GM19397 (cell line): Measurements from ENCODE around the gene SLC39A11.
"Not testable (repeated sequence)": the region's sequence is repeated elsewhere in the genome, so short reads cannot be mapped to it uniquely, and the experiment has no call there.

ENCODE experiments used
- ATAC-seq: cut with Tn5 transposase; IDR thresholded peaks from one replicate; pipeline ENCODE4 v1.9.1; 2021; ENCODE audit warnings: mild to moderate bottlenecking, moderate library complexity; ENCODE audit not compliant: unreplicated experiment

The SLC39A11 gene

DNA sequence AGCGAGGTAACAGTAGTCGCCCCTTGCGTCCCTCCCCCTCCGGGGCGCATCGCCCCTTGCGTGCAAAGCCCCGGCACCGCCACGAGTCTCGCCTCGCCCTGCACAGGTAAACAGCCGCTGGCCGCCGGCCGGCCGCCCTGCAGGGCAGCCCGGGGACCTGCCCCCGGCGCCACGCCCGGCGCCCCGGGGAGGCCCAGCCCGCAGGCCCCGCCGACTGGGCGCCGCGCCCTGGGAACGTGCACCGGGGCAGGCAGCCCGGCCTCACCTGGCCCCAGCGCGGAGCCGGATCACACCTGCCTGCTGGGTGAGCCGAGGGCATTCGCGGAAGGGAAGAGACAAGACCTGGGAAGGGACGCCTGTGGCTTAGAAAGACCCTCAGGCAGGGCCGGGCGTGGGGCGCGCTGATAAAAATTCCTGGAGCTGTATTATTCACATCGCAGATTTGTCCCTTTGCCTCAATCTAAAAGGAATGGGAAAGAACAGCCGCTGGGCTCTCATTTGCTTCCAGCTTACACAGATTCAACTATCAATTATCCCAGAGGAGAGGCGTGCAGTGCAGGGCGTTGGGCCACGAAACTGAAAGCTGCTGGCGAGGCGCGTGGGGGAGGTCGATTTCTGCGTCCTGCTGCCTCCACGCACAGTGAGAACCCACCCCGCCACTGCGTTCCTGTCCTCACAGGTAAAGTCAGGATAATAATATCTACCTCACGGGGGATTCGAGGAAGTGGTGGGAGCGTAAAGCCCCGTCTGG lies 451.9 kb downstream of the SLC39A11 start:
- ATAC-seq = no peak

DNA sequence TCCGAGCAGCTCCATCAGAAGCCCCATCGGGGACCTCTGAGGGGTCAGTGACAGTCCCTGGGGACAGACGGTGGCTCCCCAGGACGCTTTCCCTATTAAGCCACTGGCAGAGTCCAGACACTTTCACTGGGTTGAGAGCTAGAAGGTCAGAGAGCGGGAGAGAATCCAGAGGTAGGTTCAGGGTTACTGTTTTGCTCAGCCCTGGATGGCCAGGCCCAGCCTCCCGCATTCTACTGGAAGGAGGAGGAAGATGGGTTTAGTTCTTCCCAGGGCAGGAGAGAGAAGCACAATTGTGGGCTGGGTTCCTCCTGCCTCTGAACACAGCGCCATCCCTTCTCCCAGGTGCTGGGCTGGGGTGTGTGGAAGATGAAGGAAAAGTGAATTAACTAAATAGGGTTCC lies 452.8 kb downstream of the SLC39A11 start:
- ATAC-seq = no peak

DNA sequence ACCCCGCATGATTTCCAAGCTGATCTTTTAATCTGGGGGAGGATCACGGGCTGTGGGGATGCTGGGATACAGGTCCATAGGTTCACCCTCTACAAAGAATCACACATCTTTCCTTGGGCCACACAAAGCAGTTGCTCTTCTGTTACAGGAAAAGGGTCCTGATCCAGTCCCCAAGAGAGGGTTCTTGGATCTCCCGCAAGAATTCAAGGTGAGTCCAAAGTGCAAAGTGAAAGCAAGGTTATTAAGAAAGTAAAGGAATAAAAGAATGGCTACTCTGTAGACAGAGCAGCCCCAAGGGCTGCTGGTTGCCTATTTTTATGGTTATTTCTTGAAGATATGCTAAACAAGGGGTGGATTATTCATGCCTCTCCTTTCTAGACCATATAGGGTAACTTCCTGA lies 453.6 kb downstream of the SLC39A11 start:
- ATAC-seq = not testable (repeated sequence)

DNA sequence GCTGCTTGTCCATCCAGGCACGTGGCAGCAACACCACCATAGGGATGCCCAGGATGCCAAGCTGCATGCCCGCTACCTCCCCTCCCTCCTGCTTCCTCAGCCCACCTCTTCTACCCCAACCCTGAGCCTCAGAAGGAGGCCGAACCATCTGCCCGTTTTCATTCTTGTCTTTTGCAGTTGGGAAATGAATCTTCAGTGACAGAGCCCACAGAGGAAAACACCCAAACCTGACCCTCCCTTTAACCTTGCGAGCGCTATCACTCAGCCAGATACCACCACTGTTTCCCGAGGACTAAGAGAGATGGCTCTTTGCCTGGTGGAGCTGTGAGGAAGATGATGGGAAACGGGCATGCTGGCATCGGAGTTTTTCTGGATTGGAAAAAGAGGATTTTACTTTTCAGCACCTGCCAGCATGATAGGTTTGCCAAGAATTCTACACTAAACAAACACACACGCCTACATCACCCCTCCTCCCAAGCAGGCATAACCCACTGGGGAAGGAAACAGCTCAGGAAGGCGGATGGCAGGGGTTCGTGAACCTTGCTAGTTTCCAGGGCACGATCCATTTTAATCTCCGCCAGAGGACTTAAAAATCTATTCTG lies 457.4 kb downstream of the SLC39A11 start:
- ATAC-seq = no peak

DNA sequence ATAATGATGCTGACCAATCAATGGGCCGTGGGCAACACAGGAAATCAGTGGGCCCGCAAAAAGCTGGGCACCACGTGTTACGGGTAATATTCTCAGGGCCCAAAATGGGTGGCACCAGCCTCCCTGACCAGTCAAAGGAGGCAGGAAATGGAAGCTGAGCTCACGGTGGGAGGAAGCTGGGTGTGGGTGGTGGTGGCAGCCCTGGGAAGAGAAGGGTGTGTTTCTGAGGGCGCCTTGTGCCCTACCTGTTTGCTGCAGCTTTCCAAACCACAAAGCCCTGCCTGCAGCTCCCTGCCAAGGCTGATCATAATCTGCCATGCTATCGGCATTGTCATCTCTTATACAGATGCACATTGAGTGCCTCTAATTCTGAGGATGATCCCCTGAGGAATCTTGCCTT lies 457.9 kb downstream of the SLC39A11 start:
- ATAC-seq = no peak

DNA sequence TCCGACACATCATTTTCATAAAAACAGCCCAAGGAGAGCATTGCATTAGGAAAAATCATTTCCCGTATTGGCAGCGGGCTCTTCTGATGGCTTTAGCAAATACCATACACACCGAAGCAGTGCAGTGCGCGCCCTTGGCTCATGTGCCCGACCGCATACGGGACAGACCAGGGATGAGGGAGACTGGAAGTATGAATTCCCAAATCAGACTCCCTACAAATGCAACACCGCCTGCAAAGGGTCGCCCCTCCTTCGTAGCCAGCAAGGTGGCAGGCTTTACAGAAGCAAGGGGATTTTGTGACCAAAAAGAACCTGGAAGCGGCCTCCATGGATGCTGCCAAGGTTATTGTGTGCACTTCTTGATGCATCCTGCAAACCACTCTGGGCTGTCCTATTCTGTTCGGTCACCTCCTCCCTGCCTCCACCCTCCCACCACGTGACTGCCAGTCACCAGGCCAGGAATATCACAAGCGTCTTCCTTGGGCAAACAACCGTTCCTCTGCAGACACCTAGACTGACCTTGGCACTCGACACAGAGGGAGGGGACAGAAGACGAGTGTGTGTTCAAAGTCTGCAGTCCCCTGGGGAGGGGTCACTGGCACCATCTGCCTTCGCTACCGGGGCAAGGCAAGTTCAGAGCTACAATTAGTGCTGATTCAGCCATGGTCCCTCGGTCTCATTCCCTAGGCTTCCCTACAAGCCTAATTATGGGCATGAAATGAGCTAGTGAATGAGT lies 460.4 kb downstream of the SLC39A11 start:
- no peak for ATAC-seq

DNA sequence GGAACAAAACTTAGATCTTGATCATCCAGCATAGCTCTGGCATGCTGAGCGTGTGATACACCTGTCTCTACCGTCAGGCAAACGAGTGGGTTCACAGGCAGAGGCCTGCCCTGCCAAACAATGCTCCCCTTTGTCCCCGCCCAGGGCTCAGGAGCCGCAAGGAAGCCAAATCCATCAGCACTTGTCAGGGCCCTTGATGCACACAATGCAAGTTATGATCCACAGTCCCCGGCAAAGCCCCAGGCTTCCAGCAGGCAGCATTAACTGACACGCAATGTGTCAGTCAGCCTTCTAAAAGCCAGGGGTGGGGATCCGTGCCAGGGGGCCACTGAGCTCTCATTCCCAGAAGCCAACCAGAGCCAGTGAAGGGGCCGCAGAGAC lies 460.9 kb downstream of the SLC39A11 start:
- no peak for ATAC-seq

DNA sequence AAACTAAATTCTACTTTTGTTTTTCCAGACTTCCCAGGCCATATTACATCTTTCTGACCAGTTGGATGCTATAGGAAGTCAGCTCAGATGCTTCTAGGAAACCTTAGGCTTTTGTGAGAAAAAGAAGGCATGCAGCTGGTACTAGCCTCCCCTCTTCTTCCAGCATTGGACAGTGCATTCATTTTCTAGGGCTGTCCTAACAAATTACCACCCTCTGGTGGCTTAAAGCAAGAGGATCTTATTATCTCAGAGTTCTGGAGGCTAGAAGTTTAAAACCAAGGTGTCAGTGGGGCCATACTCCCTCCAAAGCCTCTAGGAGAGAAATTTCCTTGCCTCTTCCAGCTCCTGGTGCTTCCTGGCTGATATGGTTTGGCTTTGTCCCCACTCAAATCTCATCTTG lies 467.8 kb downstream of the SLC39A11 start:
- no peak for ATAC-seq

DNA sequence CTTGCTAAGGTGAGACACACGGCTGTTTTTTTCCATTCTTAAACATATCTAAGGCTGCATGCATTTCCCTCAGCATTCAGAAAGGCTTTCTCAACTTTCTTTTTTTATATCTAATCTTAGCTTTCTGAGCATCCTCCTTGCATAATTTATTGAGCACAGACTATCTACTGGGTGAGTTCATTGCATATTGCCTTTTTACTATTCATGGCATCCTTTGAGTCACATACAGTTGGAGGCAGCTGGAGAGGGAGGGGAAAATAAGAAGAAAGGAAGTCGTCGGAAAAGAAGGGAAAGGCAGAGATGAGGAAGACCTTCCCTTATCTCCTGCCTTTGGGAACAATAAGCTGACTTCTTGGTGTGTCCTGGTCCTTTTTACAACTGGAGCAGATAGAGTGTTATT lies 468.3 kb downstream of the SLC39A11 start:
- no peak for ATAC-seq

DNA sequence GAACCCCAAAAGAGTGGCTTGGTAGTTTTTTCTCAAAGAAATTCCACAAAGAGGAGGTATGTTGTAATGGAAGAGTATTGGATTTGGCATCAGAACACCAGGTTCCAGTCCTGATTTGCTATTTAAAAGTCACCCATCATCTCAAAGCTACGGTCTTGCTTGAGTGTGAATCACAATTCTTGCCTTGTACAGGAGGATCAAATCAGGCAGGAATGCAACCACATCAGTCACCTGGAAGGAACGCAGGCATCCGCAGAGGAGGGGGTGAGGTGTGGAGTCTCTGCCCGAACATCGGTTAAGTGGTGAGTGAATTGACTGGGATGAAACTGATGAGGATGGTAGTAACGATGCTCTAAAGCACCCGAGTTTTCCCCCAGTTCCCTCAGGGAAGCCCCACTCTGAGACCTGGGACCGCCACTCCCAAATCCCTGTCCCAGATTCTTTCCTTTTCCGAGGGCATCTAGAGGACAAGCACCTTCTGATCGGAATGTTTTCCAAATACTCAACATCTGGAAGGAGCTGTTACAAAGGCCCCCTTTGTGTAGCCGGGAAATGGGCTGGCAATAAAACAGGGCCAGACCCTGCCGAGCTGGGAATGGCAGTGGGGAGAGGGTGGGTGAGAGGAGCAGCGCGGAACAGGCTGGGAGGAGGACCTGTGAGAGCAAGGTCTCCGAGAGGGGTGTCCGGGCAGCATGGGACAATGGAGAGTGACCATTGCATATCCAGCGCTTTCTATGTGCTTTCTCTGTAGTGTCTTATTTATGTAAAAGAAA lies 469.6 kb downstream of the SLC39A11 start:
- ATAC-seq = no peak

DNA sequence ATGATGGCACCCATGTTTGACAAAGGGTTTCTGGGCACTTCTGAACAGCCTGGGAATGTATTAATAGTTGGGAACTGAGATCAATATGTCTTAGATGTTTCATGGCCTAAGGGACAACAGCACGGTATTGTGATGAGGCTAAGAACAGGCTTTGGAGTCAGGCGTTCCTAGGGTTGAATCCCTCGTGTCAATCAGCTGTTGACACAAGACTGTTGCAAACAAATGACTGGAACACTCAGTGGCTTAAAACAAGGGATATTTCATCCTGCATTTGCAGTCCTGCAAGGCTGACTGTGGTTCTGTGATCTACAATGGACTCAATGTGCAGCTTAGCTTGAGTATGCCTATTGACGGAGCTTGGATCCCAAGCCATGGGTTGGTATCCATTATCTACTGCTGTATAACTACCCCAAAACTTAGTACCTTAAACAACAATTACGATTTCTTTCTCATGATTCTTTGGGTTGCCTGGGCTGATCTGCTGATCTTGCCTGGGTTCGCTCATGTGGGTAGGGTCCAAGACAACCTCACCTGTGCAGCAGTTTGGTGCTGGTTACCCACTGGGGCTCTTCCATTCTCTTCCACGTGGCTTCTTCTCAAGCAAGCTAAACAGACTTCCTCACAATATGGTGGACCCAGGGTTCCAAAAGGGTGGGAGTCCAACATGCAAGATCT lies 472.4 kb downstream of the SLC39A11 start:
- no peak for ATAC-seq

DNA sequence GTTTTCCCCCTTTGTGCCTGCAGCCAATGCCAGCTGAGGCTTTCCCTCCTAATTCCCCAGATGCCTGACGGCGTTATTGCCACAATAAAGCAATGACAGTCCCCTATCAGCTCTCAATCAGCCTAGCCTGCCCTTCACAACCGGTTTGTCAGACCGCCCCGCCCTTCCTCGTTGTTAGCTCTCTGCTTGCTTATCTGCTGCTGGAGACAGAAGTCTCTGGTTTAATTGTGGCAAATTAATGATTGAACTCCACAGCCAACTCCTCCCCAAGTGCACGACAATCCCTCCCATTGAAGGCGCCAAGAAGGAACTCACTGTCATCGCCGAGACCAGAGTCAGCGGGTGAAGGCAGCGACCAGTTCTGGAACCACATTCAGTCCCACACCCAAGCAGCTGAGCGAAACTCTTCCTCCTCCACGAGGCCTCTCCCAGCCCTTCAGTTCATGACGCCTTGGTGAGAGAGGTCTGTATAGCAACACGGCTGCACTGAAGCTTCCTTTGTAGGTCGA lies 474.4 kb downstream of the SLC39A11 start:
- peak; percentile 37 for ATAC-seq

DNA sequence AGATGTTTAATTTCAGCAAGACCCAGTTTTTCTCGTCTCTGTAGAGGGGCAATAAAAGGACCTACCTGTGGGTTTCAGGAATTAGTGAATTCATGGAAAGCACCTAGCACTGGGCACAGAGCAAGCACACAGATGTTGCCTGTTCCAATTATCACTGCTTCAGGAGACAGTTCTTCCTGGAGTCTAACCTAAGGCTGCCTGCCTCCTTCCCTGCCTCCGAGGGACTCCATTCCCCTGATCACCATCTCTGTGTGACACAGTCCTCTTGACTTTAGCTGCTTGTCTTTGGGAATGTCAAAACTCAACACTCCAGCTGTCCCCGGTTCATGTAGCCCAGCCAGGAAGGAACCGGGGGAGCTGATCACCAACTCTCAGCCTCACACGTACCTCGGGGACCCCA lies 474.9 kb downstream of the SLC39A11 start:
- no peak for ATAC-seq

DNA sequence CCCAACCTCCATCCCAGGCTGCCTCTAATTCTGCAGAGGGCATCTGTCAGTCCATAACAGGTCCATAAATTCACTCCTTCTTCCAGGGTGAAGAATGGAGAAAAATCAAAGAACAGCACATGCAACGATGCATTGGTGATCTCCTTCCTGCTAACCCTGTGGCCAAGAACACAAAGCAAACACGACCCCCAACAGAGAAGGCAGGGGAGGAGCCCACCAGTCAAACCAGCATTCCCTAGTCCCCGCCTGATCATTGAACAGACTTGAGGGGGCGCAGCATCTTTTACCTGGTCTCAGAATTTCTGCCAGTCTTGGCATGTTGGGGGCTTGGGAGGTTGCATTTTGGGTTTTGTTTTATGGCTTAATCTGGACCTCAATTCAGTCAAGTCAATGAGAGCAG lies 476.0 kb downstream of the SLC39A11 start:
- ATAC-seq = no peak

DNA sequence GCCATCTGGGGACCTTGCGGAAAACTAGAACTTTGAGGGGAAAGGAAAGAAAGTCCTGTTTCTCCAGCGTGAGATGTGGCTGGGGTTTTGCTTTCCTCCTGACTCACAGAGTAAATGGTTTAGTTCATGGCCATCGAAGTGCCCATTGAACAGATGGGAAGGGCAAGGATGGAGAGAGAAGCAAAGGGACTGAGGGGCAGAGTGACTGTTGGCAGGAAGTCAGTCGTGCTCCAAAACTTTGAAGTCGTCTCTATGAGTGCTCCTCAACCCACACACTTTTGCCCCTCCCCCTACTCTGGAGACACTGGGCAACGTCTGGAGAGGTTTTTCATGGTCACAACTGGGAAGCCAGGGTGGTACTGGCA lies 476.9 kb downstream of the SLC39A11 start:
- ATAC-seq = no peak

DNA sequence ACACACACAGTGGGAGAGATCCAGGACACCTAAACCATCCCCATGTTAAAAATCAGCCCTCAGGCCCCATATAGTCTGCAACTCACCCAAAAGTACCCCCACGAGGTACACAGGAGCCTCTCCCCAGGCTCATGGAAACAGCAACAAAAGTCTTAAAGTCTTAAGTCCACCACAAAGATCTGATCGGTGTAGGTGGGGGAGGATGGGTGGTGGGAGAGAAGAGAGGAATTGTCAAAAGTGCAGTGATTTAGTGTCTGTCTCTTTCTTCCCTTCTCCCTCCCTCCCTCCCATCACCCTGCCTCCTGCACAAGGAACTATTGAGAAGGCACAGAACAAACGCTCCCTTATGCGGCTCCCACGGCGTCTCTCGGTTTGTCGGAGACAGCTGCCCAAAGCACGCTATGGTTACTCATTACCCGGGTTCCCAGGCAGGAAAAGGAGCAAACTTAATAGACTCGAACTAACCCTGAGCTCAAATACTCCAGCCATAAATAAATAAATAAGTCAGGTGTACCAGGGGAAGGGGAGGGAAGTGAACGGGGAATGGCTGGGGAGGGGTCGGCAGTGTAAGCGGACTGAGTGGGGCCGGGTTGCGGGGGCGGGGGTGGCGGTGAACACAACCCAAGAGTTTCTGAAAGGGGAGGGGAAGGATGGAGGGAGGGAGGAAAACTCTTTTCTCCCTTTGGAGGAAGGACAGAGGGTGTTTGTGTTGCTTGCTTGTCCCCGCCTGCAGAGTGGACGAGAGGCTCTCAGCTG lies 477.4 kb downstream of the SLC39A11 start:
- peak; percentile 46 for ATAC-seq

DNA sequence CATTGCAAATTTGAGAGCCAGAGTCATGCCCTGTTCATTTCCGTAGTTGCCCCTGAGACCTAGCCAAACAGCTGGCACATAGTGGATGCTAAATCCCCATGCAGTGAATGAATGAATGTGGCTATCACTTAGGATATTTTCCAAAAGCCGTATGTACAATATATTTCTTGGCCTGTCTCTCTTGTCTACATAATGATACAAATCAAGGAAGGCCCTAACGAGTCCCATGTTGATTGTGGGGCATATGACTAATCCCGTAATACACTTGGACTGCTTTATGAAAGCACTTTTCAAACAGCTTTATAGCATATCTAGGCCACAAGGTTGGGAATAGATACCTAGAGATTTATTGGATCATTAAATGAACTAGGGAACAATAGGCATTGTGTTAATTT lies 478.0 kb downstream of the SLC39A11 start:
- ATAC-seq = no peak

DNA sequence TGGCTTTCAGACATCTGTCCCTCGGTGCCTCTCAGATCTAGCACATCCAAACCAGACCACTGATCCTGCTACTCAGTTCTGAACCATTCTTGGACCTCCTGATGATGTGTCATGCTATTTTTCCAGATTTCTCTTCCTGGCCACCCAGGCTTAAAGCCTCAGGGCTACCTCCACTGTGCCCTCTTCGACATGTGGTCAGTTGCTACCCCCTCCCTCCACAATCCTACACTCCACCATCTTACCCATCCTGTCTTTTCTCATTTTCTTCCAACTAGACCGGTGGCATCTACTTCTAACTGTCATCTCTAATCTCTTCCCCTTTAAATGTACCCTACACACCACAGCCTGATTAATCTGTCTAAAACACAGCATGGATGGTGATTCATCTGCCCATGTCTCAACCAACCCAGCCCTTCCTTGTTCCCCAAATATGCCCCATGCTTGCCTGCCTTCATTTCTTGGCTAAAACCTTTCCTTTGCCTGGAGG lies 478.6 kb downstream of the SLC39A11 start:
- no peak for ATAC-seq

DNA sequence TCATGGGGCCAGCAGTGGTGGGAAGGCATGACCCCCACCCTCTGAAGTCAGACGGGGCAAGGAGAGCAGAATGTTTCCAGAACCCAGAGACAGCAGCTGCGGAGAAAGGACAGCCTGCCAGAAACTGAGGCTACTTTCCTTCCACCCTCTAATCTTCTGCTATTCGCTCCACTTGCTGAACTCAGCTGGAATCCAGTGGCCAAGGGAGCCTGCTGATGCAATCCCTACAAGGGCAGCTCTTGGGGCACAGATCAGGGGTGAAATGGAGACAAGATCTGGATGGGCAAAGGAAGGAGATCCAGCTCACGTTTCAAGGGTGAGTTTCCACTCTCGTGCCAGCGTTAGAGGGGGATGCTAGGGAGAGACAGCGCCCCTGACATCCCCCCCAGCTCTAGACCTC lies 479.1 kb downstream of the SLC39A11 start:
- ATAC-seq = no peak

DNA sequence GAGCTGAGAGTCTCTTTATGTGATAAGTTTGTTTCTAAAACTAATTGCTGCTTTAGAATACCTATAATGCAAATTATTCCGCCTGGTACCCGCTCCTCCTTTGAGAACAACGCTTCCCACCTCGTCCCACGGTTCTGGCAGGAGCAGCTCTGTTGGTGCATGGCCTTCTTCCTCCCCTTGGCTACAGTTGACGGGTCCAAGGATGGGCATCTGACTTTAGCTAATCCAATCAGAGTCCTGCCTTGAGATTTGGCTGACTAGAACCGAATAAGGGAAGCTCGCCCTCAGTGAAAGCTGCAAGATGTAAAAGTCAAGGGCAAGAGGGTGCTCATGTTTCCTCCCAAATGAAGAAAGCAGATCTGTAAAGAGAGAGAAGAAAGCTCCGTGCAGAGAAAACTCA lies 481.3 kb downstream of the SLC39A11 start:
- ATAC-seq = no peak
